ENCODE measurements around the gene AVEN. TPM values are rescaled to one million over a fixed set of nuclear protein-coding genes. Genes with fewer than 3 reads are reported as not detected.

The AVEN gene
- total and polyA plus RNA-seq, 12 donors: 6.9 to 22.9 (median 13.7) TPM

DNA sequence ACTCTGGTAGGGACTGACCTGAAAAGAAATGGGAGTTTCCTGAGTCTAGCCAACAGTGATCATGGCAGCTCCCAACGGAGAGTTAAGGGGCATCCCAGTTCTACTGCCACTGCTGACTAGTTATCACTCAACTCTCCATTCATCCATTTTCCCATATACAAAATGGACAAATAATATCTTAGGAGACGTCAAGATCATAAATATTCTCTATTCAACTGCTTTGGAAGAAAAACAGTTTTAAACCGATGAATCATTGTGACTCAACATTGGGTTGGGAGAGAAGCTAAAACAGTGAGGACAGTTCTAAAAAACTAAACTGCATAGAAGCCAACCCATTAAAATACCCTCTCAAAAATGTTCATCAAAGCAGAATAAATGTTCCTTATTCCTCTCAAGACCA lies 128.3 kb downstream of the AVEN start:
- Histone ChIP-seq H3K9me3 (replicated peaks in 1 of 3) (no peaks in the 10 kb centered on the region), H3K36me3 (replicated peaks in 1 of 2) (no peaks in the 10 kb centered on the region), H3K27ac (peak overlapping the region in 1 of 5 donors; percentile 1), H3K27me3 (no peaks in the 10 kb centered on the region), H3K4me1 (replicated peaks in 1 of 2) (peaks cover 0 to 18% of the 10 kb centered on the region in 2 donors), H3K4me3 (no peak overlapping the region)
- intact Hi-C loops (cut with DNase I): no loop called here
- TF ChIP-seq, protein P1, sequence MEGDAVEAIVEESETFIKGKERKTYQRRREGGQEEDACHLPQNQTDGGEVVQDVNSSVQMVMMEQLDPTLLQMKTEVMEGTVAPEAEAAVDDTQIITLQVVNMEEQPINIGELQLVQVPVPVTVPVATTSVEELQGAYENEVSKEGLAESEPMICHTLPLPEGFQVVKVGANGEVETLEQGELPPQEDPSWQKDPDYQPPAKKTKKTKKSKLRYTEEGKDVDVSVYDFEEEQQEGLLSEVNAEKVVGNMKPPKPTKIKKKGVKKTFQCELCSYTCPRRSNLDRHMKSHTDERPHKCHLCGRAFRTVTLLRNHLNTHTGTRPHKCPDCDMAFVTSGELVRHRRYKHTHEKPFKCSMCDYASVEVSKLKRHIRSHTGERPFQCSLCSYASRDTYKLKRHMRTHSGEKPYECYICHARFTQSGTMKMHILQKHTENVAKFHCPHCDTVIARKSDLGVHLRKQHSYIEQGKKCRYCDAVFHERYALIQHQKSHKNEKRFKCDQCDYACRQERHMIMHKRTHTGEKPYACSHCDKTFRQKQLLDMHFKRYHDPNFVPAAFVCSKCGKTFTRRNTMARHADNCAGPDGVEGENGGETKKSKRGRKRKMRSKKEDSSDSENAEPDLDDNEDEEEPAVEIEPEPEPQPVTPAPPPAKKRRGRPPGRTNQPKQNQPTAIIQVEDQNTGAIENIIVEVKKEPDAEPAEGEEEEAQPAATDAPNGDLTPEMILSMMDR (IDR thresholded peaks at IDR 0.05): no peak
- TF ChIP-seq POLR2A (IDR thresholded peaks at IDR 0.05): no peak
- DNase-seq: no peak
- 47 to 77% (median 55%) methylated on average over 3 of the region's 3 CpGs for WGBS, 4 donors

DNA sequence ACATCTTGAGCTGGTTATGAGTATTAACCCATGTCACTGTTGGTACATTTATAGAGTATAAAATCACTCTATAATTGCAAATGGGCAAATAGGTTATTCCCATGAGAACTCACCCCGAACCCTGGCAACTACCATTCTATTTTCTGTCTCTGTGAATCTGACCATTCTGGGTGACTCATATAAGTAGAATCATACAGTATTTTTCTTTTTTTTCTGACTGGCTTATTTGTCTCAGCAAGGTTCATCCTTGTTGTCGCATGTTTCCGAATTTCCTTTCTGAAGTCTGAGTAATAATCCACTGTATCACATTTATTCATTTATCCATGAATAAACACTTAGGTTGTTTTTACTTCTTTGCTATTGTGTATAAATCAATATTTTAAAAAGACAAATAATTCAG lies 130.6 kb downstream of the AVEN start:
- Histone ChIP-seq H3K27ac (peak overlapping the region in 1 of 5 donors; percentile 1), H3K4me1 (replicated peaks in 1 of 2) (peaks cover 0 to 18% of the 10 kb centered on the region in 2 donors), H3K27me3 (no peaks in the 10 kb centered on the region), H3K9me3 (replicated peaks in 1 of 3) (no peaks in the 10 kb centered on the region), H3K36me3 (replicated peaks in 1 of 2) (no peaks in the 10 kb centered on the region), H3K4me3 (no peak overlapping the region)
- no peak for TF ChIP-seq POLR2A (IDR thresholded peaks at IDR 0.05)
- TF ChIP-seq, protein P1 (IDR thresholded peaks at IDR 0.05): no peak
- WGBS, 4 donors: 46 to 63% (median 54%) methylated on average over 3 of the region's 3 CpGs
- no peak for DNase-seq
- intact Hi-C loops (cut with DNase I): no loop called here

DNA sequence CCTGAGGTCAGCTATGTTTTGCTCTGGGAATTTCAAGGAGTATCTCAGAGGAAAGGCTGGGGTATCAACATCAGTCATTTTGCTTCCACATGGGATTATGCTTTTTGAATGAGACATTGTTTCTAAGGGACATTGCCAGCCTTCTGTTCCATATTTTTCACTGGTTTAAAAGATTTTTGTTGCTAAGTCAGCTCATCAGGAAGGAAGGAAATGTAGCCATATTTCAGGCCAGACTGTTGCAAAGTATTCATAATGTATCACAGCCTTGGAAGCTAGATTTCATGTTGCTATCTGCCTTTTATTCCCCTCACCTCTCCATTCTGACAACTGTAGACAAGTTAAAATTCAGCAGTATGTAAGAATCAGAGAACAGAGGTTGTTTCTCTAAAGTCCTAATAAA lies 131.7 kb downstream of the AVEN start:
- H3K36me3 ChIP-seq (replicated peaks in 1 of 2): no peaks in the 10 kb centered on the region
- DNase-seq: no peak
- intact Hi-C loops (cut with DNase I): no loop called here
- TF ChIP-seq, protein P1 (IDR thresholded peaks at IDR 0.05): no peak
- TF ChIP-seq POLR2A (IDR thresholded peaks at IDR 0.05): no peak
- no peak overlapping the region for H3K27ac ChIP-seq
- peaks cover 0 to 18% of the 10 kb centered on the region in 2 donors for H3K4me1 ChIP-seq (replicated peaks in 1 of 2)
- H3K9me3 ChIP-seq (replicated peaks in 1 of 3): no peaks in the 10 kb centered on the region
- H3K27me3 ChIP-seq: no peaks in the 10 kb centered on the region
- H3K4me3 ChIP-seq: no peak overlapping the region

DNA sequence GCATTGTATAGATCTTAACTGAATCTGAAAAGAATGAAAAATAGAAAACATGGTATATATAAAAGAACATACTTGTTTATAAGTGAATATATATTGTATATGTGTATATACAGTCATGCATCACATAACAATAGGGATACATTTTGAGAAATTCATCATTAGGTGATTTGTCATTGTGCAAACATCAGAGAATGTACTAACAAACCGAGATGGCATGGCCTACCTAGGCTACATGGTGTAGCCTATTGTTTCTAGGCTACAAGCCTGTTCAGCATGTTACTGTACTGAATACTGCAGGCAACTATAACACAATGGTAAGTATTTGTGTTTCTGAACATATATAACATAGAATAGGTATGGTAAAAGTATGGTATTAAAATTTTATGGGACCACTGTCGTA lies 135.3 kb downstream of the AVEN start:
- Histone ChIP-seq H3K4me3 (no peak overlapping the region), H3K36me3 (replicated peaks in 1 of 2) (no peaks in the 10 kb centered on the region), H3K27me3 (no peaks in the 10 kb centered on the region), H3K27ac (no peak overlapping the region), H3K4me1 (replicated peaks in 1 of 2) (peaks cover 8 to 9% of the 10 kb centered on the region in 2 donors), H3K9me3 (replicated peaks in 1 of 3) (no peaks in the 10 kb centered on the region)
- intact Hi-C loops (cut with DNase I): no loop called here
- 92 to 95% (median 95%) methylated on average over 2 of the region's 2 CpGs for WGBS, 4 donors
- DNase-seq: no peak
- no peak for TF ChIP-seq POLR2A (IDR thresholded peaks at IDR 0.05)
- TF ChIP-seq, protein P1 (IDR thresholded peaks at IDR 0.05): no peak
